ENCODE data around the gene SYT17.
A peak's percentile ranks its signal among the peaks of the same experiment; 100 is the strongest.

SYT17 gene

GRCh38 chr16:19167710-19168370, at the start of gene SYT17:
Gene SYT17 (plus strand): TSS chr16:19168240. CDS start chr16:19168647, 407 bp downstream.
- peak; percentile 93 for DNase-seq (ENCODE audit: low read depth, low spot score)

DNA sequence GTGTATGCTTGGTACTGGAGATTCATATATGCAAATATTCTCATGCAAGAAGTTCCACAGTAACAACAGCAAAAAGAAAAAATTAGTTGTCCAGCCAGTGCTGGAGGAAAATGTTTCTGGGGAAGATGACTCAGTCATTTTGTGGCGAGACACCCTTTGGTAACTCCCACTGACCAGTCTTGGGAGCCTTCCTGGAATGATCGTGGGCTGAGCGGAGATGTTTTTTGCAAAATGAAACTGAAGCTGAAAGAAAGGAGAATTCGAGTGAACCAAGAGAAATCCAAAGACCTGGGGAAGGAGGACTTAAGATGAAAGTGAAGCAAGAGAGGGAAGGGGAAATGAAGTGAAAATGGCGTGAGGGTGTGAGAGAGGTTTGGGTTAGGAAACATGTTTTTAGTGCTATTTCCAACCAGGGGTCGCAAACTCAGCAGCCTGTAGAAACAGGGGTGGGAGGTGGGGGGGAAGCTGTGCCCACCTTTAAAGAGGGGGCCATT, 49.1 kb upstream of the SYT17 start:
- DNase-seq (ENCODE audit: low read depth, low spot score), result peak; percentile 94

DNA sequence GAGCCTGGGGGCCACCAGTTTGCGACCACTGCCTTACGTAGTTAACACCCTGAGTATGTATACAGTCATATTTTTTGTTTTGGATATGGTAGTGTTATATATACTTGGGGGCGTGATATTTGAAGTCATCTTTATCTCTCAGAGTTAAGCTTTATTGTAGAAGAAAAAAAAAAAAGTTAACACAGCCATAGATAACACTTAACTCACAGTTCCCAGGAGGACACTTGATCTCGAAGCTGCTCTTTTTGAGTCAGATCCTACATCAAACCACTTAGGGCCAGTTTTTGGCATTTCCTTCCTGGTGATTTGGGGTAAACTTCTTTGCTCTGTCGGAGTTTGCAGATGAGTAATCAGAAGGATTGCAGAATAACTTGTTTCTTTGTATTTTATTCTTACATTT, 48.5 kb upstream of the SYT17 start:
- peak; percentile 36 for DNase-seq (ENCODE audit: low read depth, low spot score)

- DNase-seq (ENCODE audit: low read depth, low spot score), result peak; percentile 29
These were observed 44.4 kb upstream of the SYT17 start for GRCh38 chr16:19123535-19124178.

DNA sequence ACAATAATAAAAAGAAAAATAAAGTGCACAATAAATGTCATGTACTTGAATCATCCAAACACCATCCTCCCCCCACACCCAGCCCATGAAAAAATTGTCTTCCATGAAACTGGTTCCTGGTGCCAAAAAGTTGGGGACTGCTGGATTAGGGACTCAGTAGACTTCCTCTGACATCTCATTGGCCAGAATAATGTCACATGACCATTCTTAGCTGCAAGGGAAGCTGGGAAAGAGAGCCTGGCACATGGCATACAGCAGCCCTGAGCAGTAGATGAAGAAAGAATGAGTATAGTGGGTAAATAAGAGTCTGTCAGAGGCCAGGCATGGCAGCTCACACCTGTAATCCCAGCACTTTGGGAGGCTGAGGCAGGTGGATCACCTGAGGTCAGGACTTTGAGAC, 41.7 kb upstream of the SYT17 start:
- DNase-seq (ENCODE audit: low read depth, low spot score), result no peak

DNA sequence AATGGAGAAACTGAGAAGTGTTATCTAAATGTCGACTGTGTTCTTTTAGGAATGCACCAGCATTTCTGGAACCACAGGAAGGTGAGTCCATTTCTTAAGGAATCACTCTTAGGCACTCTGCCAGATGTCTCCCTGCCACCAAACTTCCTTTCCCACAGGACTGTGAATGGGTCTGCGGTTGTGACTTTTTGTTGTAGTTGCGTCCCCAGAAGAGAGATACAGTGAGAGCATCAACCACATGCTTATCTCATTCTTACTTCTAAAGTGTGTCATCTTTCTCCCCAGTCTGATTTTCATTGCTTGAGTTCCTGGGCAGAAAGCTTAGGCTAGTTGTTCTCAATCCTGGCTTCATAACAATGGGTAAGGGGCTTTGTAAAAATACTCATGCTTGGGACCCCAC, 40.8 kb upstream of the SYT17 start:
- no peak for DNase-seq (ENCODE audit: low read depth, low spot score)

GRCh38 chr16:19127674-19128131, 40.3 kb upstream of the SYT17 start:
- DNase-seq (ENCODE audit: low read depth, low spot score), result no peak

GRCh38 chr16:19128454-19129200, 39.4 kb upstream of the SYT17 start:
- no peak for DNase-seq (ENCODE audit: low read depth, low spot score)

DNA sequence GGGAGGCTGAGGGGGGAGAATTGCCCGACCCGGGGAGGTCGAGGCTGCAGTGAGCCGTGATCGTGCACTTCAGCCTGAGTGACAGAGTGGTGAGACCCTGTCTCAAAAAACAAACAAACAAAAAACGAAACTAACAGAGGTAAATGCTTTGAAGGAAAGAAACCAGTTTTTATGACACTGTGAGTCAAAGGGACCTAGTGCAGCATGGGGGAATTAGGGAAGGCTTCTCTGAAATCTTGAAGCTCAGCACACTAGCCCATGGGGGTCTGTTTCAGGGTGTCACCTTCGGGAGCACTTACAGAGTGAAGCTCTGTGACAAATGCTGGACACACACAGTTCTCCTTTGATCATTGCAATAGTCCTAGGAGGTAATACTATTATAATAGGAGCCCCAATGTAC, 37.7 kb upstream of the SYT17 start:
- no peak for DNase-seq (ENCODE audit: low read depth, low spot score)

DNA sequence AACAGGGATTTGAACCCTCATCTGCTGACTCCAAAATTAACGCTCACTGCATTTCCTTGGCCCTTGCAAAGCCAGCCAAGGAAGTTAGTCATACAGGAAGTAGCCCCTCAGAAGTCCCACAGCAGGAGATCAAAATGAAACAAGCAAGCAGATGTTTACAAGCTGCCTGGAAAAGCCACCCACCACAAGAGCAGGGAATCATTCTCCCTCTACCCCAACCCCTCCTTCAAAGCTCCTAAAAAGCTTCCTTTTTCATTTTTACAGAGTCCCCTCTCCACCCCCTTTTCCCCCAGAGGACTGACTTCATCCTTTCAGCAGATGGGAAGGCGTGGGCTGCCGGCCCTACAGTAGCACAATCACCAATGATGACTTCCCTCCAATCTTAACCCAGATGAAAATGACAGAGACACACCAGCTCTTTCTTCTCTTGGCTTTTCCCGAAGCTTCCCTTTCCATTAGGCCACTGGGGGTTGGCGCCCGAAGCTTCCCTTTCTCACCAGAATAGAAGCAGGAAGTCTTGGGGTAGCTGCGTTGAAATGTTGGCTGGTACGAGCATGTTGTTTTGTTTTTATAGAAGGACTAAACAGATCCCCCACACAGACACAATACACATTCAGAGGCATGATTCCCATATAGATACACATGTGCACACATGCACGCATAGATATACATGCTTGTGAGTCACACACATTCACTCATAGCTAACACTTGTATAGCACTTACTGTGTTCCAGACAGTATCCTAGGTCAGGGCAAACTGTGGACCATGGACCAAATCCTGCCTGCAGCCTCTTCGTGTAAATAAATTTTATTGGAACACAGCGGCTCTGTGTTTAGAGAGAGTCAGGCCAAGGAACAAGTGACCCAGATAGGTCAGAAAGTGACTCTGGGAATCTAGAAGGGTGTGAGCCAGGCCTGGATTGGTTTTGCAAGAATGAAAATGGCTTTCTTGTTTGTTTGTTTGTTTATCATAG, 36.9 kb upstream of the SYT17 start:
- peak; percentile 52 for DNase-seq (ENCODE audit: low read depth, low spot score)

GRCh38 chr16:19131825-19132218, 36.2 kb upstream of the SYT17 start:
- DNase-seq (ENCODE audit: low read depth, low spot score), result no peak

DNA sequence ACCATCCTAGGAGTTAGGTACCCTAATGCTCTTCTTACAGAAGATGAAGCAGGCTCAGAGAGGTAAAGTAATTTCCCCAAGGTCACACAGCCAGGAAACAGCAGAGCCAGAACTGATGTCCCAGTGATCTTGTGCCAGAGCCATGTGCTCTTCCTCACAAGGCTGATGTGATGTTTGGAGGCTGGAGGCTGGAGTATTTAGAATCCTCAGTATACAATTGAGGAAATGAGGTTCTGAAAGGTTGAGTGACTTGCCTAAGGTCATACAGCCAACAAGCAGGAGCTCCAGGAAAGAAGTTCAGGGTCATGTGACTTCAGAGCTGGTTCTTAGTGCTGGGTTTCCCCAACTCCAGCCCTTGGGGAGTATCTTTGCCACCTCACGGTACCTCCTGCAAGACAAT, 35.8 kb upstream of the SYT17 start:
- DNase-seq (ENCODE audit: low read depth, low spot score), result no peak

GRCh38 chr16:19132898-19133297, 35.1 kb upstream of the SYT17 start:
- DNase-seq (ENCODE audit: low read depth, low spot score), result no peak

DNA sequence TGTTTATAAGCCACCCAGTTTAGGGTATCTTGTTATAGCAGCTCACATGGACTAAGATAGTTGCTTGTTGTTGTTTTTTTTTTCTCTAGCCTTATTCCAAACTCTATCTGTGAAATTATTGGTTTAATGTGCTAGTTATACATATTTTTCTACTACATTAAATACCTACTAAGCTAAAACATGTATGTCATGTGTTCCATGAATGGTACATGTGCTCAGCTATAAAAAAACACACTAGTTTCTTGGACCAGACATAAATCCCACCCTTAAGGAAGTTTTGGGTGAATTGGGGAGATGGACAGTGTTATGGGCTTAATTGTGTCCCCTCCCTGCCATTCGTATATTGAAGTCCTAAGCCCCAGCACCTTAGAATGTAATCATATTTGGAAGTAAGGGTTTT, 34.4 kb upstream of the SYT17 start:
- DNase-seq (ENCODE audit: low read depth, low spot score), result no peak

GRCh38 chr16:19135201-19135842, 32.7 kb upstream of the SYT17 start:
- no peak for DNase-seq (ENCODE audit: low read depth, low spot score)

DNA sequence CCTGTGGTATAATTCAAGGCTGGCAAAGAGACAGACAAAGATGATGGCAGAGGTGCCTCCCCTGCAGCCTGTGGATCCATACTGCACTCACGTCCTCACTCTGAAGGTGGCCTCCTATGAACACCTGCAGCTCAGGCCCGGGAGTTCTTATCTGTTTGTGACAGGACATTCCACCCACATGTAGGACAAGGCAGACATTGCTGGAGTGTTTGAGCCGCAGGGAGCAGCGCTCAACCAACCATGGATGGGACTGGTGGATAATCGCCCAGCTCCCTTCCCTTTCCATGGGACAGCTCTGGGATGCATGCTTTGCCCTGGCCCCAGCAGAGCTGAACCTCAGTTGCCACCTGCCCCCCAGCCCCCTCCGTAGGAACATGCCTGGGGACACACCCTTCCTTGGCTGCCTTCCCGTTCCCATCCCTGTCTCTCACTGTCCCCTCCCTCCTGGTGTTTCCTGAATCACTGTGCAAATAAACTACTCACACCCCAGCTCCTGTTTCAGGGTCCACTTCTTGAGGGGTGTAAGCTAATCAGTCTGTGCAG, 32.1 kb upstream of the SYT17 start:
- no peak for DNase-seq (ENCODE audit: low read depth, low spot score)

- no peak for DNase-seq (ENCODE audit: low read depth, low spot score)
These were observed 31.4 kb upstream of the SYT17 start for GRCh38 chr16:19136549-19137196.

GRCh38 chr16:19137201-19138128, 30.6 kb upstream of the SYT17 start:
- peak; percentile 16 for DNase-seq (ENCODE audit: low read depth, low spot score)

DNA sequence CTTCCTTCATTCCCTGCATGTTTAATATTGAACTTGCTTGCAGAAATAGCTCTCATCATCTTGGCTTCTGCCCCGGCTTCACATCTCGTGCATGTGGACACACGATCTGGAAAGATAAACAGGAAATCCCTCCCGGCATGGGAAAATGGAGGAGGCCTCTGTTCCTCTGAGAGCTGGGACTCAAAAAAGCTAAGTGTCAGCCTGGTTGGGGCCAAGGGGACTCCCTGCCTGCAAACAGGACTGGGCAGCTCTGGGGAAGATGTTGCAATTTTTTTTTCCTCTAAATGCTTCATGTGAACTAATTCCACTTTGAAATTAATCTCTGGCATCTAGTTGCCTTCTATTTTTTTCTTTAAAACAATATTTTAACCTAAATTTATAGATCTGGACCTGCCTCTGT, 29.4 kb upstream of the SYT17 start:
- DNase-seq (ENCODE audit: low read depth, low spot score), result no peak

Data from astrocyte of the hippocampus (primary cell).